ENCODE measurements around the gene IL2RA.

DNA sequence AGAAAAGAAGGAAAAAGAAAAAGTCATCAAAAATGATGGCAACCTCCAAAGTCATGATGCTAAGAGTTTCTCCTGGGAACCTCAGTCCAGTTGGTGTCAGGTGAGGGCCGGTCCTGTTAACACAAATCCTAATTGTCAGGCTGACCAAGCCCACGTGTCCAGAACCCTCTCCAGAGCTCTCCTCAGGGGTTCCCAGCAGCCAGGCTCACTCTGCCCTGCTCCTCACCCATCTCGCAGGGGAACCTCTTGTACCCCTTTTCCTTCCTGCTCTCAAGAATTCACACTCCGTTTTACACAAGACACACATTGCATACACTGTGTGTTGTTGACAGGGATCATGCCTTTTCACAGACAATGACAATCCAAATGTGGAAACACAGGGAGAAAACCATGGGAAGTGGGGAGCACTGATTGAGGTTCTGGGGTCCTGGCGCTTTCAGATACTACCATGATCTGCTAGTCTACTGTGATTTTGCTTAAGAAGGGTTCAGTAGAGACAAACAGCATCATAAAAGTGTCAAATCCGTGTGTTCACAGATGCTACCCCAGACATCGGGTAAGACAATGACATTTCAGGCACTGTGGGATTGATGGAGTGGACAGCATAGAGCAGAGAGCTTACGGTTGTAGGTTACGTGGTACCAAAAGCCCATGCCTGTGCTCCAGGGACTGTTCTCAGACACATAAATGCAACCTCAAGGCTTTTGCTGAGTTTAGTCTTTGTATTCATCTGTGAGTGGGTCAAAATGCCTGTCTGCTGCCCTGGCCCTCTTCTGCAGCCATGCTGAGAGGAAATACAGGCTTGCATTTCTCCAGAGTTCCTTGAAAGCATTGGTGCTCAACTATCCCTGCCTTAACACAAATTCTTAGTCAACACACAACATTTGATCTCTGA, 16.0 kb downstream of the IL2RA start:
- TF ChIP-seq POLR2AphosphoS5 (IDR thresholded peaks at IDR 0.05) = no peak
- TF ChIP-seq POLR2A (IDR thresholded peaks at IDR 0.05) = no peak

Measured in upper lobe of left lung (tissue), 4 donors.